HepG2 (cell line): Measurements from ENCODE around the gene IL27RA. TPM values are rescaled to one million over a fixed set of nuclear protein-coding genes. Genes with fewer than 3 reads are reported as not detected.
A peak's percentile ranks its signal among the peaks of the same experiment; 100 is the strongest.

Experiments
- AGO2 ChIP-seq: fragments of 200-400 bp; formaldehyde crosslinking; optimal IDR thresholded peaks from 2 replicates; pipeline ENCODE3; 2017; ENCODE audit warnings: mild to moderate bottlenecking, low read depth, low read length, moderate library complexity
- AHR ChIP-seq: IDR thresholded peaks from 2 replicates; pipeline ENCODE4 v1.6.1; 2018; ENCODE audit warnings: missing genetic modification reagents, missing compliant biosample characterization
- ARNT ChIP-seq: fragments of 450-650 bp; IDR thresholded peaks from 2 replicates; pipeline ENCODE4 v1.6.1; 2017
- BCL6 ChIP-seq: IDR thresholded peaks from 2 replicates; pipeline ENCODE4 v1.6.1; 2016; ENCODE audit warnings: missing genetic modification reagents, missing compliant biosample characterization
- CREB1 ChIP-seq, 2 experiments: fragments of 450-650 bp in 1 of 2; IDR thresholded peaks; 2 replicates each; pipeline ENCODE4 v1.6.1; 2016 to 2017; ENCODE audit warnings: control low read depth in 1 of 2, mild to moderate bottlenecking in 1 of 2, missing compliant biosample characterization in 1 of 2, missing genetic modification characterization in 1 of 2
- DMAP1 ChIP-seq: IDR thresholded peaks from 2 replicates; pipeline ENCODE4 v1.6.1; 2016
- HNRNPK ChIP-seq: fragments of 200-400 bp; formaldehyde crosslinking; IDR thresholded peaks from 2 replicates; pipeline ENCODE4 v1.6.1; 2018; ENCODE audit warnings: low read length, low read depth, moderate library complexity, mild to moderate bottlenecking; ENCODE audit not compliant: poor library complexity, severe bottlenecking
- KLF12 ChIP-seq: sonication (generic); formaldehyde crosslinking; IDR thresholded peaks from 2 replicates; pipeline ENCODE4 v1.4.0; 2020; ENCODE audit warnings: missing genetic modification reagents, borderline replicate concordance
- MEIS1 ChIP-seq: sonication (generic); formaldehyde crosslinking; IDR thresholded peaks from 2 replicates; pipeline ENCODE4 v1.9.0; 2021; ENCODE audit warnings: mild to moderate bottlenecking, missing genetic modification reagents, moderate library complexity, borderline replicate concordance
- RCOR2 ChIP-seq: IDR thresholded peaks from 2 replicates; pipeline ENCODE4 v1.6.1; 2016; ENCODE audit warnings: missing biosample characterization, missing genetic modification reagents
- RELA ChIP-seq: sonication (generic); formaldehyde crosslinking; IDR thresholded peaks from 2 replicates; pipeline ENCODE4 v1.4.0; 2020; ENCODE audit warnings: missing genetic modification reagents
- SMAD9 ChIP-seq: sonication (generic); formaldehyde crosslinking; IDR thresholded peaks from 2 replicates; pipeline ENCODE4 v1.5.1; 2020; ENCODE audit warnings: mild to moderate bottlenecking, missing genetic modification reagents
- ZIK1 ChIP-seq: sonication (generic); formaldehyde crosslinking; IDR thresholded peaks from 2 replicates; pipeline ENCODE4 v1.5.0; 2020; ENCODE audit warnings: mild to moderate bottlenecking, low read depth, missing genetic modification reagents, borderline replicate concordance
- ZNF292 ChIP-seq: sonication (generic); formaldehyde crosslinking; IDR thresholded peaks from 2 replicates; pipeline ENCODE4 v1.8.1; 2022; ENCODE audit warnings: mild to moderate bottlenecking, low read depth, missing genetic modification reagents, borderline replicate concordance
- ZNF34 ChIP-seq: sonication (generic); formaldehyde crosslinking; IDR thresholded peaks from 2 replicates; pipeline ENCODE4 v1.4.0; 2020; ENCODE audit warnings: mild to moderate bottlenecking, missing genetic modification reagents, borderline replicate concordance
- ZNF567 ChIP-seq: sonication (generic); formaldehyde crosslinking; IDR thresholded peaks from 2 replicates; pipeline ENCODE4 v1.8.1; 2023; ENCODE audit warnings: mild to moderate bottlenecking, missing genetic modification reagents, borderline replicate concordance
- ZNF83 ChIP-seq: sonication (generic); formaldehyde crosslinking; IDR thresholded peaks from 2 replicates; pipeline ENCODE4 v1.4.0; 2020; ENCODE audit warnings: missing genetic modification reagents, mild to moderate bottlenecking, borderline replicate concordance
- polyA plus RNA-seq, 8 experiments: library from polyadenylated mRNA; depleted of rRNA in 3 of 8; stranded (reverse) in 7 of 8; unstranded in 1 of 8; fragments of >200 nt; fragmentation: Illumina TruSeq in 4 of 8; extraction: Trizol in 4 of 8; gene quantifications; 2 replicates each; pipeline versions ENCODE4 v1.2.1 to v1.2.3, GENCODE V29; 2011 to 2016; ENCODE audit warnings: low read depth in 4 of 8, missing spikeins in 1 of 8, mixed read lengths in 1 of 8; ENCODE audit not compliant: insufficient read depth in 1 of 8
- total RNA-seq, 5 experiments: library from RNA; depleted of rRNA; stranded (reverse); fragments of >200 nt; fragmentation: Illumina TruSeq; extraction: Trizol; gene quantifications; 2 replicates each; pipeline ENCODE4 v1.2.3, GENCODE V29; 2016; ENCODE audit warnings: low read depth in 1 of 5
- TF ChIP-seq, protein P1 (sequence below): sonication (generic); formaldehyde crosslinking; IDR thresholded peaks from 2 replicates; pipeline ENCODE4 v1.5.0; 2020; ENCODE audit warnings: mild to moderate bottlenecking, missing genetic modification reagents
- TF ChIP-seq, protein P2 (sequence below): sonication (generic); formaldehyde crosslinking; conservative IDR thresholded peaks from 2 replicates; pipeline ENCODE4 v1.8.0; 2022; ENCODE audit warnings: mild to moderate bottlenecking, moderate library complexity, missing genetic modification reagents
- TF ChIP-seq, protein P3 (sequence below): sonication (generic); formaldehyde crosslinking; IDR thresholded peaks from 2 replicates; pipeline ENCODE4 v1.4.0; 2020; ENCODE audit warnings: missing genetic modification reagents, mild to moderate bottlenecking, borderline replicate concordance
- TF ChIP-seq, protein P4 (sequence below): IDR thresholded peaks from 2 replicates; pipeline ENCODE4 v1.6.1; 2016
- TF ChIP-seq, protein P5 (sequence below): sonication (generic); formaldehyde crosslinking; IDR thresholded peaks from 2 replicates; pipeline ENCODE4 v1.5.0; 2020; ENCODE audit warnings: missing genetic modification reagents

IL27RA gene
- total and polyA plus RNA-seq, 2 of the 13 experiments (the other 11 are each of a cell fraction or from before 2014, with no cell fraction given), result 3.5 to 8.1 TPM

DNA sequence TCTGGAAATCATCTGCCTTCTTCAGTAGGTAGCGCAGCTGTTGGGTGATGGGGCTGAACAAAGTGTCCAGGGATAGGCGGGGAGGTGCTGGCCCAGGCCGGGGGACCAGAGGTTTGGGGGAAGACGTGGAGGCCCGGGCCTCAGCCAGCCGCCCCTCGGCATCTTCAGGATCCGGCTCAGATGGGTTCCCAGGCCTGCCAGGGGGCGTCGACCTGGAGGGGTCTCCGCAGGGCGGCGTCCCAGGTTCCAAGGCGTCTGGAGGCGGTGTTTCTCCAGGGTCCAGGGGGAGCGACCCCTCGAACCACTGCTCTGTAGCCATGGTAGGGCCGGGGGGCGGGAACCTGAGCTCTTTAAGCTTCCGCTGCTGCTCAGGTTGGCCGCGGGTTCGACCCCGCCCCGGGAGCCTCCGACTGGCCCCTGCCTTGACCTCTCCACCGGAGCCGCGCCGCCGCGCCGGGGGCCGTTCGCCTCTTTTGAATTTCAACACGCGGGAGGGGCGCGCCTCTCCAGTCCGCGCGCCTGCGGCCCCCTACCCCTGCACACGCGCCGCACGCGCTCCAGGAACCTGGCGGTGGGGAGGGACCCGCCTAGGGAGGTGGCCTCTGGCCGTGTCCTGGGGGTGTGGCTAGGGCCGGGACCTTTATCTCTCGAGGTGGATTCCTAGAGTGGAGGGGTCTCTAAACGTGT is 53.9 kb downstream of the IL27RA start, which contains the start of gene C19orf67 (continued):
- TF ChIP-seq, protein P1, sequence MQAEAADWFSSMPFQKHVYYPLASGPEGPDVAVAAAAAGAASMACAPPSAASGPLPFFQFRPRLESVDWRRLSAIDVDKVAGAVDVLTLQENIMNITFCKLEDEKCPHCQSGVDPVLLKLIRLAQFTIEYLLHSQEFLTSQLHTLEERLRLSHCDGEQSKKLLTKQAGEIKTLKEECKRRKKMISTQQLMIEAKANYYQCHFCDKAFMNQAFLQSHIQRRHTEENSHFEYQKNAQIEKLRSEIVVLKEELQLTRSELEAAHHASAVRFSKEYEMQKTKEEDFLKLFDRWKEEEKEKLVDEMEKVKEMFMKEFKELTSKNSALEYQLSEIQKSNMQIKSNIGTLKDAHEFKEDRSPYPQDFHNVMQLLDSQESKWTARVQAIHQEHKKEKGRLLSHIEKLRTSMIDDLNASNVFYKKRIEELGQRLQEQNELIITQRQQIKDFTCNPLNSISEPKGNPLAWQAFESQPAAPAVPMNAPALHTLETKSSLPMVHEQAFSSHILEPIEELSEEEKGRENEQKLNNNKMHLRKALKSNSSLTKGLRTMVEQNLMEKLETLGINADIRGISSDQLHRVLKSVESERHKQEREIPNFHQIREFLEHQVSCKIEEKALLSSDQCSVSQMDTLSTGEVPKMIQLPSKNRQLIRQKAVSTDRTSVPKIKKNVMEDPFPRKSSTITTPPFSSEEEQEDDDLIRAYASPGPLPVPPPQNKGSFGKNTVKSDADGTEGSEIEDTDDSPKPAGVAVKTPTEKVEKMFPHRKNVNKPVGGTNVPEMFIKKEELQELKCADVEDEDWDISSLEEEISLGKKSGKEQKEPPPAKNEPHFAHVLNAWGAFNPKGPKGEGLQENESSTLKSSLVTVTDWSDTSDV, result no peak
- TF ChIP-seq, protein P2, sequence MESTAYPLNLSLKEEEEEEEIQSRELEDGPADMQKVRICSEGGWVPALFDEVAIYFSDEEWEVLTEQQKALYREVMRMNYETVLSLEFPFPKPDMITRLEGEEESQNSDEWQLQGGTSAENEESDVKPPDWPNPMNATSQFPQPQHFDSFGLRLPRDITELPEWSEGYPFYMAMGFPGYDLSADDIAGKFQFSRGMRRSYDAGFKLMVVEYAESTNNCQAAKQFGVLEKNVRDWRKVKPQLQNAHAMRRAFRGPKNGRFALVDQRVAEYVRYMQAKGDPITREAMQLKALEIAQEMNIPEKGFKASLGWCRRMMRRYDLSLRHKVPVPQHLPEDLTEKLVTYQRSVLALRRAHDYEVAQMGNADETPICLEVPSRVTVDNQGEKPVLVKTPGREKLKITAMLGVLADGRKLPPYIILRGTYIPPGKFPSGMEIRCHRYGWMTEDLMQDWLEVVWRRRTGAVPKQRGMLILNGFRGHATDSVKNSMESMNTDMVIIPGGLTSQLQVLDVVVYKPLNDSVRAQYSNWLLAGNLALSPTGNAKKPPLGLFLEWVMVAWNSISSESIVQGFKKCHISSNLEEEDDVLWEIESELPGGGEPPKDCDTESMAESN (CRISPR knock-in tag), result no peak
- TF ChIP-seq ZNF567 (CRISPR knock-in tag), result no peak
- TF ChIP-seq ZNF83 (CRISPR knock-in tag), result no peak
- TF ChIP-seq AHR (CRISPR knock-in tag), result no peak
- no peak for TF ChIP-seq SMAD9 (CRISPR knock-in tag)
- TF ChIP-seq DMAP1, result peak; percentile 37; the same call in 1 of the 2 replicates
- no peak for TF ChIP-seq RCOR2 (CRISPR knock-in tag)
- TF ChIP-seq ZIK1 (CRISPR knock-in tag), result no peak
- TF ChIP-seq, protein P3, sequence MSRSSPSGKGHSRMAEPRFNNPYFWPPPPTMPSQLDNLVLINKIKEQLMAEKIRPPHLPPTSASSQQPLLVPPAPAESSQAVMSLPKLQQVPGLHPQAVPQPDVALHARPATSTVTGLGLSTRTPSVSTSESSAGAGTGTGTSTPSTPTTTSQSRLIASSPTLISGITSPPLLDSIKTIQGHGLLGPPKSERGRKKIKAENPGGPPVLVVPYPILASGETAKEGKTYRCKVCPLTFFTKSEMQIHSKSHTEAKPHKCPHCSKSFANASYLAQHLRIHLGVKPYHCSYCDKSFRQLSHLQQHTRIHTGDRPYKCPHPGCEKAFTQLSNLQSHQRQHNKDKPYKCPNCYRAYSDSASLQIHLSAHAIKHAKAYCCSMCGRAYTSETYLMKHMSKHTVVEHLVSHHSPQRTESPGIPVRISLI, result no peak
- no peak for TF ChIP-seq HNRNPK
- no peak for TF ChIP-seq CREB1 (IDR thresholded peaks at IDR 0.05)
- no peak for TF ChIP-seq CREB1 (CRISPR knock-in tag; IDR thresholded peaks at IDR 0.05)
- no peak for TF ChIP-seq ZNF292 (CRISPR knock-in tag)
- TF ChIP-seq MEIS1 (CRISPR knock-in tag), result no peak
- TF ChIP-seq ZNF34 (CRISPR knock-in tag), result no peak
- TF ChIP-seq, protein P4, sequence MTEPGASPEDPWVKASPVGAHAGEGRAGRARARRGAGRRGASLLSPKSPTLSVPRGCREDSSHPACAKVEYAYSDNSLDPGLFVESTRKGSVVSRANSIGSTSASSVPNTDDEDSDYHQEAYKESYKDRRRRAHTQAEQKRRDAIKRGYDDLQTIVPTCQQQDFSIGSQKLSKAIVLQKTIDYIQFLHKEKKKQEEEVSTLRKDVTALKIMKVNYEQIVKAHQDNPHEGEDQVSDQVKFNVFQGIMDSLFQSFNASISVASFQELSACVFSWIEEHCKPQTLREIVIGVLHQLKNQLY (CRISPR knock-in tag), result no peak
- no peak for TF ChIP-seq ARNT
- 0 out of 2 replicates have a peak, but pooled peaks have one; percentile 37 for TF ChIP-seq BCL6 (CRISPR knock-in tag)
- no peak for TF ChIP-seq RELA (CRISPR knock-in tag)
- TF ChIP-seq KLF12 (CRISPR knock-in tag), result peak; percentile 72; the same call in 1 of the 2 replicates
- TF ChIP-seq, protein P5, sequence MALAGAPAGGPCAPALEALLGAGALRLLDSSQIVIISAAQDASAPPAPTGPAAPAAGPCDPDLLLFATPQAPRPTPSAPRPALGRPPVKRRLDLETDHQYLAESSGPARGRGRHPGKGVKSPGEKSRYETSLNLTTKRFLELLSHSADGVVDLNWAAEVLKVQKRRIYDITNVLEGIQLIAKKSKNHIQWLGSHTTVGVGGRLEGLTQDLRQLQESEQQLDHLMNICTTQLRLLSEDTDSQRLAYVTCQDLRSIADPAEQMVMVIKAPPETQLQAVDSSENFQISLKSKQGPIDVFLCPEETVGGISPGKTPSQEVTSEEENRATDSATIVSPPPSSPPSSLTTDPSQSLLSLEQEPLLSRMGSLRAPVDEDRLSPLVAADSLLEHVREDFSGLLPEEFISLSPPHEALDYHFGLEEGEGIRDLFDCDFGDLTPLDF (CRISPR knock-in tag), result no peak
- peak; percentile 92 for TF ChIP-seq AGO2
